ENCODE data around the gene DTD2. TPM values are rescaled to one million over a fixed set of nuclear protein-coding genes. Genes with fewer than 3 reads are reported as not detected.
"Not testable (repeated sequence)": the region's sequence is repeated elsewhere in the genome, so short reads cannot be mapped to it uniquely, and the experiment has no call there.

The DTD2 gene
- total and polyA plus RNA-seq, 2 experiments from 2014 or later: 13.4 to 54.4 TPM

GRCh38 chr14:31441273-31442111, 15.8 kb downstream of the DTD2 start:
- Histone ChIP-seq H3K27ac (peak overlapping the region; percentile 86), H3K4me2 (ENCODE audit: unreplicated experiment) (peak overlapping the region; percentile 76), H3K4me3 (peak overlapping the region; percentile 51), H3K9ac (peak overlapping the region; percentile 57), H3K27me3 (replicated peaks; ENCODE audit: insufficient read depth) (no peaks in the 10 kb centered on the region), H3K9me3 (ENCODE audit: low read depth) (no peaks in the 10 kb centered on the region), H2AFZ (peak overlapping the region; percentile 52), H4K20me1 (ENCODE audit: insufficient read depth) (no peaks in the 10 kb centered on the region), H3F3A (ENCODE audit: insufficient read depth) (peaks cover 33% of the 10 kb centered on the region), H3K36me3 (ENCODE audit: low read depth) (no peaks in the 10 kb centered on the region), H3K9me2 (ENCODE audit: insufficient read depth) (no peaks in the 10 kb centered on the region), H3K79me2 (ENCODE audit: insufficient read depth) (no peaks in the 10 kb centered on the region), H3K4me1 (ENCODE audit: insufficient read depth) (peaks cover 39% of the 10 kb centered on the region)
- TF ChIP-seq EZH2 (IDR thresholded peaks at IDR 0.05; ENCODE audit: insufficient read depth, poor library complexity, severe bottlenecking) (no peak), EZH2phosphoT487 (IDR thresholded peaks at IDR 0.05; ENCODE audit: insufficient read depth, low read depth) (no peak)
- WGBS, 2 experiments (ENCODE audit: low coverage in 1 of 2, low lambda C conversion rate in 2 of 2, missing lambda C conversion rate in 2 of 2): 54 to 60% methylated on average over 7 of the region's 7 CpGs
- in situ Hi-C loops (cut with MboI): no loop called here
- DNase-seq: peak; percentile 88

GRCh38 chr14:31440280-31440679, 17.0 kb downstream of the DTD2 start:
- Histone ChIP-seq H3K27ac (peak overlapping the region; percentile 86), H3K9me2 (ENCODE audit: insufficient read depth) (no peaks in the 10 kb centered on the region), H2AFZ (no peak overlapping the region), H3K79me2 (ENCODE audit: insufficient read depth) (no peaks in the 10 kb centered on the region), H3K9me3 (ENCODE audit: low read depth) (no peaks in the 10 kb centered on the region), H3K9ac (no peak overlapping the region), H4K20me1 (ENCODE audit: insufficient read depth) (no peaks in the 10 kb centered on the region), H3K4me1 (ENCODE audit: insufficient read depth) (peaks cover 50% of the 10 kb centered on the region), H3K27me3 (replicated peaks; ENCODE audit: insufficient read depth) (no peaks in the 10 kb centered on the region), H3F3A (ENCODE audit: insufficient read depth) (peaks cover 44% of the 10 kb centered on the region), H3K4me3 (no peak overlapping the region), H3K36me3 (ENCODE audit: low read depth) (no peaks in the 10 kb centered on the region), H3K4me2 (ENCODE audit: unreplicated experiment) (peak overlapping the region; percentile 6)
- DNase-seq: no peak
- TF ChIP-seq EZH2 (IDR thresholded peaks at IDR 0.05; ENCODE audit: insufficient read depth, poor library complexity, severe bottlenecking) (no peak), EZH2phosphoT487 (IDR thresholded peaks at IDR 0.05; ENCODE audit: insufficient read depth, low read depth) (no peak)
- in situ Hi-C loops (cut with MboI): no loop called here

DNA sequence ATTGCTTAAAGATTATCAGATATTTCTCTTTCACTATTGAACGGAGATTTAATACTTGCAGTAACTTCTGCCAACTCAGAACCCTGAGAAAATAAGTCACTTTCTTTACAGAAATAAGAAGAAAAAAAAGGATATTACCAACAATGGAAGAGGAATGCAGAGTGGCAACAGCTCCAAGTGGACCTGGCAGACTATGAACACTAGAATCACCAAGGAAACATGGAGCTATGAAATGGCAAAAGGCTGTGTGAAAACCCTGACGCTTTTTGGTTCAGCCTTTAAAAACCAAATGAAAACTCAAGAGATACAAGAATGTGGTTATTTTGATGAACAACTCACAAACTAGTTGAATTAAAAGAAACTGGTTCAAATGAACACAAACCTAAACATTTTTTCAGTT, 17.7 kb downstream of the DTD2 start:
- H2AFZ ChIP-seq: peak overlapping the region; percentile 29; the same call in 1 of the 2 replicates
- peak overlapping the region; percentile 6 for H3K4me2 ChIP-seq (ENCODE audit: unreplicated experiment)
- no peak overlapping the region for H3K9ac ChIP-seq
- DNase-seq: peak; percentile 56
- TF ChIP-seq EZH2 (IDR thresholded peaks at IDR 0.05; ENCODE audit: insufficient read depth, poor library complexity, severe bottlenecking) (no peak), EZH2phosphoT487 (IDR thresholded peaks at IDR 0.05; ENCODE audit: insufficient read depth, low read depth) (no peak)
- in situ Hi-C loops (cut with MboI): no loop called here
- H3K9me2 ChIP-seq (ENCODE audit: insufficient read depth): no peaks in the 10 kb centered on the region
- no peaks in the 10 kb centered on the region for H3K9me3 ChIP-seq (ENCODE audit: low read depth)
- no peaks in the 10 kb centered on the region for H3K79me2 ChIP-seq (ENCODE audit: insufficient read depth)
- H3K4me3 ChIP-seq: no peak overlapping the region
- peaks cover 57% of the 10 kb centered on the region for H3K4me1 ChIP-seq (ENCODE audit: insufficient read depth)
- peak overlapping the region; percentile 86 for H3K27ac ChIP-seq
- WGBS, 2 experiments (ENCODE audit: low coverage in 1 of 2, low lambda C conversion rate in 2 of 2, missing lambda C conversion rate in 2 of 2): 31% methylated on average over 2 of the region's 2 CpGs
- peaks cover 51% of the 10 kb centered on the region for H3F3A ChIP-seq (ENCODE audit: insufficient read depth)
- H3K36me3 ChIP-seq (ENCODE audit: low read depth): no peaks in the 10 kb centered on the region
- no peaks in the 10 kb centered on the region for H3K27me3 ChIP-seq (replicated peaks; ENCODE audit: insufficient read depth)
- no peaks in the 10 kb centered on the region for H4K20me1 ChIP-seq (ENCODE audit: insufficient read depth)

- H3K36me3 ChIP-seq (ENCODE audit: low read depth); DNase-seq; H4K20me1 ChIP-seq (ENCODE audit: insufficient read depth); H3K27ac ChIP-seq; H2AFZ ChIP-seq; H3K4me3 ChIP-seq; H3K4me2 ChIP-seq (ENCODE audit: unreplicated experiment); H3K79me2 ChIP-seq (ENCODE audit: insufficient read depth); H3K9me3 ChIP-seq (ENCODE audit: low read depth); H3K9me2 ChIP-seq (ENCODE audit: insufficient read depth); H3K27me3 ChIP-seq (replicated peaks; ENCODE audit: insufficient read depth); H3K9ac ChIP-seq; in situ Hi-C loops (cut with MboI): not testable (repeated sequence)
- Histone ChIP-seq H3F3A (ENCODE audit: insufficient read depth) (peaks cover 43% of the 10 kb centered on the region), H3K4me1 (ENCODE audit: insufficient read depth) (peaks cover 52% of the 10 kb centered on the region)
- 97 to 98% methylated on average over 14 to 32 of the region's 45 CpGs for WGBS, 2 experiments (ENCODE audit: low coverage in 1 of 2, low lambda C conversion rate in 2 of 2, missing lambda C conversion rate in 2 of 2)
Observed at GRCh38 chr14:31437045-31437691, 20.1 kb downstream of the DTD2 start.

Data from GM23248 (cell line).